Ishikawa (cell line): ENCODE data around the gene CHMP6.

Experiments
- CEBPB ChIP-seq: IDR thresholded peaks from 2 replicates; pipeline ENCODE4 v1.6.1; 2012
- EP300 ChIP-seq: IDR thresholded peaks from 2 replicates; pipeline ENCODE4 v1.6.1; 2012; ENCODE audit warnings: borderline replicate concordance

DNA sequence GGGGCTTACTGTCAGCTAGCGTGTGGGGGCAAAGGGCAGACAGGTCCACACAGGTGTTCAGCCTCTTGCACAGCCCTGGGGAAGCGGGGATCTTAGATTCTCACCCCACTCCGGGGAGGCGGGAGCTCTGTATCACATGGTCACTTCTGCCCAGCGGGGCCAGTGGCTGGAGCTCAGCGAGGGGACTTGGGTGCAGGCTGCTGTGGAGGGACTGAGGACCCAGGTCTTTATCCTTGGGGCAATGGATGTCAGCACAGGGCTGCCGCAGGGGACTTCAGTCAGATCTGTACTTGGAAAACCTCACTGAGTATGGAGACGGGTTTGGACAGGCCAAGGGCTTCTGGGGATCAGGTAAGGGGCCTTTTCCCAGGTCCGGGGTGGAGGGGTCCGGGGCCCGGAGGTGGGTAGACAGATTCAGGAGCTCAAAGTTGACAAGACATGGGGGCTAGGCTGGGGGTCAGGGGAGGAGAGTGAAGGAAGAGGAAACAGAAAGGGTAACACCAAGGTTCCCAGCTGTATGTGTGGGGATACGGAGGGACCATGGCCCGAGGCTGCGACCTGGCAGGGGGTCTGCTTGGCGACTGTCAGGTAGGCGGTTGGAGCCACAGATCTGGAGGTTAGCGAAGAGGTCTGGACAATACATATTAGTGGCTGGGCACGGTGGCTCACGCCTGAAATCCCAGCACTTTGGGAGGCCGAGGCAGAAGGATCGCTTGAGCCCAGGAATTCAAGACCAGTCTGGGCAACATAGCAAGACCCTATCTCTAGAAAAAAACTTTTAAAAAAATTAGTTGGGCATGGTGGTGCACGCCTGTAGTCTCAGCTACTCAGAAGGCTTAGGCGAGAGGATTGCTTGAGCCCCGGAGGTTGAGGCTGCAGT is 28.2 kb downstream of the CHMP6 start:
- TF ChIP-seq CEBPB (no peak), EP300 (no peak)
